Measurements from ENCODE around the gene FHDC1.

Gene FHDC1

GRCh38 chr4:153014460-153014859, 78.3 kb downstream of the FHDC1 start:
- DNase-seq: no peak

GRCh38 chr4:153016592-153016991, 80.5 kb downstream of the FHDC1 start:
- no peak for DNase-seq

- no peak for DNase-seq
These were observed 81.9 kb downstream of the FHDC1 start for GRCh38 chr4:153018031-153018430.

GRCh38 chr4:153018684-153019083, 82.6 kb downstream of the FHDC1 start:
- DNase-seq: no peak

- no peak for DNase-seq
These were observed 83.8 kb downstream of the FHDC1 start for GRCh38 chr4:153019906-153020305.

- no peak for DNase-seq
These were observed 84.3 kb downstream of the FHDC1 start for GRCh38 chr4:153020457-153020856.

GRCh38 chr4:153021276-153021675, 85.2 kb downstream of the FHDC1 start:
- DNase-seq: no peak

- DNase-seq: no peak
These were observed 86.2 kb downstream of the FHDC1 start for GRCh38 chr4:153022241-153022715.

- DNase-seq: no peak
These were observed 87.0 kb downstream of the FHDC1 start for GRCh38 chr4:153023139-153023538.

- DNase-seq: no peak
These were observed 87.7 kb downstream of the FHDC1 start for GRCh38 chr4:153023692-153024394.

- DNase-seq: no peak
These were observed 88.3 kb downstream of the FHDC1 start for GRCh38 chr4:153024466-153024865.

- DNase-seq: no peak
These were observed 89.3 kb downstream of the FHDC1 start for GRCh38 chr4:153025406-153025805.

GRCh38 chr4:153026591-153027346, 90.6 kb downstream of the FHDC1 start:
- no peak for DNase-seq

- no peak for DNase-seq
These were observed 91.7 kb downstream of the FHDC1 start for GRCh38 chr4:153027866-153028265.

GRCh38 chr4:153028535-153028934, 92.4 kb downstream of the FHDC1 start:
- DNase-seq: no peak
